CD4-positive, alpha-beta T cell (primary cell): ENCODE measurements around the gene SPIN1. TPM values are rescaled to one million over a fixed set of nuclear protein-coding genes. Genes with fewer than 3 reads are reported as not detected.

Experiments
- ATAC-seq: fragments of 200-7000 bp; cut with Tn5 transposase; one replicate; pipeline ENCODE4 v1.10.0; 2022; ENCODE audit warnings: mild to moderate bottlenecking; ENCODE audit not compliant: poor library complexity
- CTCF ChIA-PET: fragments of 350-600 bp; sonication (Branson Sonifier 250); formaldehyde crosslinking; loops from one replicate; lab custom pipeline; 2021; ENCODE audit warnings: antibody characterized with exemption, inconsistent platforms; lab: Charles Lee
- POLR2A ChIA-PET: fragments of 350-600 bp; sonication (Branson Sonifier 250); formaldehyde crosslinking; loops from one replicate; lab custom pipeline; 2021; ENCODE audit warnings: antibody characterized with exemption, inconsistent platforms; lab: Charles Lee
- DNase-seq, 14 experiments: peaks; one replicate each; pipeline ENCODE4 v3.0.0-alpha.2; 2013 to 2020; ENCODE audit warnings: mixed read lengths in 2 of 14
- H3K27ac ChIP-seq, 2 donors: one replicate each; pipeline versions ENCODE4 v1.5.1 to v1.7.0; 2013; ENCODE audit warnings: low read length in 2 of 2, low read depth in 1 of 2, mild to moderate bottlenecking in 1 of 2
- H3K27me3 ChIP-seq, 2 experiments: 1 replicate in 1 of 2; 2 replicates in 1 of 2; pipeline versions ENCODE4 v1.6.1 to v1.7.0; 2013; ENCODE audit warnings: low read length in 2 of 2, control low read depth in 1 of 2, mild to moderate bottlenecking in 1 of 2, moderate library complexity in 1 of 2; ENCODE audit not compliant: insufficient read depth in 2 of 2, control insufficient read depth in 1 of 2
- H3K36me3 ChIP-seq: one replicate; pipeline ENCODE4 v1.6.1; 2013; ENCODE audit warnings: low read length, control low read depth; ENCODE audit not compliant: insufficient read depth
- H3K4me1 ChIP-seq: one replicate; pipeline ENCODE4 v1.6.1; 2013; ENCODE audit warnings: low read length, control low read depth; ENCODE audit not compliant: insufficient read depth
- H3K4me3 ChIP-seq: one replicate; pipeline ENCODE4 v1.5.1; 2013; ENCODE audit warnings: mild to moderate bottlenecking, low read length, moderate library complexity
- H3K9me3 ChIP-seq, 2 experiments: 1 replicate in 1 of 2; 2 replicates in 1 of 2; pipeline versions ENCODE4 v1.6.1 to v1.7.0; 2013; ENCODE audit warnings: low read length in 2 of 2, mild to moderate bottlenecking in 2 of 2, control low read depth in 1 of 2, moderate library complexity in 1 of 2; ENCODE audit not compliant: control insufficient read depth in 1 of 2, insufficient read depth in 1 of 2
- H3K27ac Mint-ChIP-seq: one replicate; pipeline ENCODE4 v1.8.0; 2020; ENCODE audit warnings: mixed read lengths
- H3K27me3 Mint-ChIP-seq: one replicate; pipeline ENCODE4 v1.8.0; 2021; ENCODE audit warnings: mixed read lengths
- H3K36me3 Mint-ChIP-seq: one replicate; pipeline ENCODE4 v1.8.0; 2021; ENCODE audit warnings: low read depth, mixed read lengths
- H3K4me1 Mint-ChIP-seq: one replicate; pipeline ENCODE4 v1.8.0; 2021; ENCODE audit warnings: low read depth, mixed read lengths
- H3K4me3 Mint-ChIP-seq: one replicate; pipeline ENCODE4 v1.8.0; 2020; ENCODE audit warnings: mild to moderate bottlenecking, mixed read lengths
- H3K9me3 Mint-ChIP-seq: one replicate; pipeline ENCODE4 v1.8.0; 2020; ENCODE audit warnings: mixed read lengths
- CTCF ChIP-seq: fragments of 200-600 bp; IDR thresholded peaks from one replicate; pipeline ENCODE4 v1.8.0; 2022; ENCODE audit warnings: antibody characterized with exemption, mild to moderate bottlenecking
- intact Hi-C, 2 experiments: fragments of 100-400 bp; cut with DNase I in 1 of 2; cut with micrococcal nuclease in 1 of 2; formaldehyde crosslinking; loops; one replicate each; pipeline versions ENCODE4 v1.15.1 to v1.9.0; 2023 to 2025; cut with DNase I, micrococcal nuclease
- total RNA-seq, 174 experiments: library from RNA in 2 of 174; stranded (reverse) in 2 of 174; gene quantifications; one replicate each; pipeline ENCODE4 v1.2.3 and lab custom pipeline; 2021 to 2026

Gene SPIN1
- total RNA-seq, 2 experiments from 2014 or later, result 27.7 to 30.3 TPM

DNA sequence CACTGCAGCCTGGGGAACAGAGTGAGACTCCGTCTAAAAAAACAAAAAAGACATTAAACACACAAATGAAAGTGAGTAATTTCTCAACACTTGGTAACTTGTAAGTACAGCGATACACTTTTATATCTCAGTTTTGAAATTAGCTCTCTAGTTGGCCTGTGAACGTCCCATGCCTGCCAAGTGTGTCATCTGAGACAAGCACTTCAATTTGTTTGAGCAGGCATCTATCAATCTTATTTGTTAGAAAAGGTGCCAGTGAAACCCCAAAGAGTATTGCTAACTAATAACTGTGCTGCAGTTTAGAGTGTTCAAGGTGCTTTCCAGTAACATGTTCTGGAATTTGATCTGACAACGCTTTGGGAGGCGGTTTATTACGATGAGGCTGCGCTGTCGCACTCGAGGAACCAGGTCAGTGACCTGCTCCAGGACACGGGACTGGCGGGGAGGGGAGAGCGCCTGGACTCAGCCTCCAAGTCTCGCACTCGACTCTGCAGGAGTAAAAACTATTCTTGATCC is 1.1 kb upstream of the SPIN1 start:
- Mint-ChIP-seq H3K27ac (peak overlapping the region; percentile 100), H3K4me3 (peak overlapping the region; percentile 98), H3K9me3 (no peaks in the 10 kb centered on the region), H3K36me3 (peaks cover 19% of the 10 kb centered on the region), H3K4me1 (peaks cover 36% of the 10 kb centered on the region), H3K27me3 (no peaks in the 10 kb centered on the region)
- CTCF ChIA-PET, result no interaction called here
- no peaks in the 10 kb centered on the region for H3K27me3 ChIP-seq
- ATAC-seq (no peak), DNase-seq (peak in 5 of 14 experiments; percentile 2 to 33 (median 5))
- peak overlapping the region; percentile 45 to 64 for H3K27ac ChIP-seq
- H3K9me3 ChIP-seq, result no peaks in the 10 kb centered on the region
- TF ChIP-seq CTCF, result no peak
- POLR2A ChIA-PET, result interaction anchor here (0.7 to 1.1 kb wide), 3 partner anchors 62 to 413 kb away, joined by 3 to 12 read pairs (median 3); partner anchors contain the start of gene CDK20
- no peaks in the 10 kb centered on the region for H3K36me3 ChIP-seq
- peaks cover 15% of the 10 kb centered on the region for H3K4me1 ChIP-seq
- intact Hi-C loops, result loop anchor here (1.0 to 10.0 kb wide), 5 partner anchors 64 to 930 kb away; partner anchors contain the start of genes CDK20 (in 2 of the 2) and SECISBP2 (in 1 of the 2)
- H3K4me3 ChIP-seq, result peak overlapping the region; percentile 79

DNA sequence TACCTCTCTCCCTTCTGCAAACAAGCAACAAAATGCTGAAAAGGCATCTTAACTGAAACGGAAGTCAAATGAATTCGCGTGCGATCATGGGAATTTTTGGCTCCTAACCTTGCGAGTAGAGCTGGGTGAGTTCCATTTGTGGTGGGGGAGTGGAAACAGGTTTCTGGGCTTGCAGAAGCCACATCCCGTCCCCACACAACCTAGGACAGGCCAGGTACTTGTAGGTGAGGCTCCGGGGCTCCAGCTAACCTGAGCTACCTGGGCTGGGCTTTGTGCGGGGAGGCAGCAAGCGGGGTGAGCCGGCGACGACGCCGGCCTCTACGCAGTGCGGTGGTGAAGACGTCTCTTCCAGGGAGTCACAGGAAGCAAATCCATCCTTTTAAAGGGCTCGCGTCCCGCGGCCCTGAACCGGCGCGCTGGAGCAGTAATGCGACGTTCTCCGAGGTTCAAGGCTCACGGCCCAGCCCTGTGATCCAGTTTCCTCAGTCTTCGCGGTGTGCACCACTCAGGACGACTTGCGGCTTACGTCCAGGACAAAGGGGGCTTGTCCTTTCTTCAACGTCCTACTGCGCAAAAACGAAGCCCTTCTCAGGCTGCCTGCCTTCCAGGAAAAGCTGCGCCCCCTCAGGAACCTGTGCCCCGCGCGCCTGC is 567 bp upstream of the SPIN1 start:
- no peaks in the 10 kb centered on the region for H3K36me3 ChIP-seq
- no peaks in the 10 kb centered on the region for H3K27me3 ChIP-seq
- peak overlapping the region; percentile 45 to 64 for H3K27ac ChIP-seq
- H3K9me3 ChIP-seq, result no peaks in the 10 kb centered on the region
- H3K4me3 Mint-ChIP-seq, result peak overlapping the region; percentile 98
- peaks cover 19% of the 10 kb centered on the region for H3K36me3 Mint-ChIP-seq
- H3K4me3 ChIP-seq, result peak overlapping the region; percentile 79
- intact Hi-C loops, result loop anchor here (1.0 to 10.0 kb wide), 6 partner anchors 64 to 930 kb away; partner anchors contain the start of genes CDK20 (in 2 of the 2) and SECISBP2 (in 1 of the 2)
- H3K9me3 Mint-ChIP-seq, result no peaks in the 10 kb centered on the region
- H3K27me3 Mint-ChIP-seq, result no peaks in the 10 kb centered on the region
- no peak for TF ChIP-seq CTCF
- H3K27ac Mint-ChIP-seq, result peak overlapping the region; percentile 100
- ChIA-PET CTCF (no interaction called here), POLR2A (interaction anchor here (0.8 to 1.1 kb wide), 2 partner anchors 65 to 413 kb away, joined by 3 to 12 read pairs; partner anchors contain the start of gene CDK20)
- peaks cover 42% of the 10 kb centered on the region for H3K4me1 Mint-ChIP-seq
- DNase-seq, result peak in 13 of 14 experiments; percentile 11 to 81 (median 38)
- peak; percentile 54 for ATAC-seq
- H3K4me1 ChIP-seq, result peaks cover 15% of the 10 kb centered on the region

DNA sequence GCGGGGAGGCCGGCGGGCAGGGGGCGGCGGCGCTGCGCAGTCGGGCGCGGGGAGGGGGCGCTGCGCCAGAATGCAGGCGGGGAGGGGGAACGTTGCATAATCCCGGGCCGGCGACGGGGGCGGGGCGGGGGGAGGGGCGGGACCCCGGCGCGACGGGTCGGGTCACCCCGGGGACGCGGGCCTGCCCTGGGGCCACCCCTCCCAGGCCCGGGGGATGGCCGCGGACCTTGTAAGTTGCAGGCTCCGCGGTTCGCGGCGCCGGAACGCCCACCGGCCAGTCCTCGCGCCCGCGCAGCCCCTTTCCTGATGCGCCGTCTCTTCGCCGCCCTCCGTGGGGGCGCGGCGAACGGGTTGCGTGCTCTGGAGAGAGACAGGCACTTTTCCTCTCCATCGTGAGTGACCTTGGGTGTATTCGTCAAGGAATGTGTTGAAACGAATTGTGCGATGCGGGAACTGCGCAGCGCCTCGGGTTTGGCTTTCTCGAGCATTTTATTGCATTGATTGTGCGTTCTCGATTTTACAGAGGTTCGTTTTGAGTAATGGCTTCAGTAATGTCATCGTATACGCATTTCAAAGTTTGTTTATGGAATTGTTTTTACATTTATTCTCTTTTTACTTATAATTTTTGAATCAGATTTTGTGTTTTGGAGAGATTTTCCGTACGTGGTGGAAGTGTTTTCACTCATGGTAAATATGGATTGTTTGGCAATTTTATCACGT is 802 bp downstream of the SPIN1 start:
- H3K4me3 Mint-ChIP-seq, result peak overlapping the region; percentile 96
- ChIA-PET POLR2A (no interaction called here), CTCF (no interaction called here)
- peaks cover 24% of the 10 kb centered on the region for H3K36me3 Mint-ChIP-seq
- no peaks in the 10 kb centered on the region for H3K9me3 ChIP-seq
- H3K27ac Mint-ChIP-seq, result peak overlapping the region; percentile 97
- ATAC-seq, result peak; percentile 7
- intact Hi-C loops, result loop anchor here (1.0 to 10.0 kb wide), 4 partner anchors 67 to 928 kb away; partner anchors contain the start of gene SECISBP2 (in 1 of the 2)
- DNase-seq, result peak in 12 of 14 experiments; percentile 3 to 68 (median 30)
- no peaks in the 10 kb centered on the region for H3K27me3 ChIP-seq
- H3K27me3 Mint-ChIP-seq, result no peaks in the 10 kb centered on the region
- H3K4me1 ChIP-seq, result peaks cover 15% of the 10 kb centered on the region
- peak overlapping the region; percentile 68 for H3K4me3 ChIP-seq
- no peaks in the 10 kb centered on the region for H3K36me3 ChIP-seq
- no peaks in the 10 kb centered on the region for H3K9me3 Mint-ChIP-seq
- H3K4me1 Mint-ChIP-seq, result peaks cover 49% of the 10 kb centered on the region
- no peak overlapping the region for H3K27ac ChIP-seq
- peak; percentile 17 for TF ChIP-seq CTCF
